Osteoblast (primary cell): ENCODE measurements around the gene RANGAP1. TPM values are rescaled to one million over a fixed set of nuclear protein-coding genes. Genes with fewer than 3 reads are reported as not detected.

Experiments
- DNase-seq: peaks from one replicate; pipeline ENCODE4 v3.0.0; 2011; ENCODE audit warnings: low spot score, mixed read lengths; ENCODE audit not compliant: insufficient read length; ENCODE audit errors: missing footprints
- H2AFZ ChIP-seq: 2 replicates; pipeline ENCODE4 v1.6.0; 2011; ENCODE audit warnings: mild to moderate bottlenecking, low read length
- H3K27ac ChIP-seq: 2 replicates; pipeline ENCODE4 v1.5.1; 2011; ENCODE audit warnings: mild to moderate bottlenecking, low read depth, low read length, moderate library complexity
- H3K27me3 ChIP-seq: 2 replicates; pipeline ENCODE4 v1.6.0; 2012; ENCODE audit warnings: mild to moderate bottlenecking, control low read depth, inconsistent platforms, low read length, moderate library complexity; ENCODE audit not compliant: insufficient read depth
- H3K36me3 ChIP-seq: 2 replicates; pipeline ENCODE4 v1.5.1; 2011; ENCODE audit warnings: mild to moderate bottlenecking, low read length, control low read depth, moderate library complexity; ENCODE audit not compliant: insufficient read depth
- H3K4me1 ChIP-seq: 2 replicates; pipeline ENCODE4 v1.5.1; 2011; ENCODE audit warnings: mild to moderate bottlenecking, low read length, control low read depth, moderate library complexity; ENCODE audit not compliant: insufficient read depth
- H3K4me2 ChIP-seq: 2 replicates; pipeline ENCODE4 v1.6.0; 2011; ENCODE audit warnings: mild to moderate bottlenecking, low read length; ENCODE audit not compliant: insufficient read depth
- H3K4me3 ChIP-seq: fragments of 200-600 bp; sonication (generic); 3 replicates; pipeline ENCODE4 v1.5.1; 2012; ENCODE audit warnings: mild to moderate bottlenecking, low read length, inconsistent platforms; ENCODE audit not compliant: insufficient read depth
- H3K79me2 ChIP-seq: 2 replicates; pipeline ENCODE4 v1.6.0; 2012; ENCODE audit warnings: mild to moderate bottlenecking, low read length, control low read depth, inconsistent platforms; ENCODE audit not compliant: insufficient read depth
- H3K9me3 ChIP-seq: 2 replicates; pipeline ENCODE4 v1.5.1; 2011; ENCODE audit warnings: low read depth, low read length, control low read depth
- H4K20me1 ChIP-seq: 2 replicates; pipeline ENCODE4 v1.6.0; 2012; ENCODE audit warnings: mild to moderate bottlenecking, low read length, control low read depth; ENCODE audit not compliant: insufficient read depth
- total RNA-seq: library from RNA; depleted of rRNA; stranded (reverse); fragments of >200 nt; gene quantifications from 2 replicates; pipeline ENCODE4 v1.2.3, GENCODE V29; 2012
- TF ChIP-seq, protein P1 (sequence below): IDR thresholded peaks from 2 replicates; pipeline ENCODE4 v1.5.1; 2011; ENCODE audit warnings: mild to moderate bottlenecking, low read depth, low read length, moderate library complexity; ENCODE audit errors: extremely low read depth

Gene RANGAP1
- total RNA-seq, 1 donor: 31.8 TPM

DNA sequence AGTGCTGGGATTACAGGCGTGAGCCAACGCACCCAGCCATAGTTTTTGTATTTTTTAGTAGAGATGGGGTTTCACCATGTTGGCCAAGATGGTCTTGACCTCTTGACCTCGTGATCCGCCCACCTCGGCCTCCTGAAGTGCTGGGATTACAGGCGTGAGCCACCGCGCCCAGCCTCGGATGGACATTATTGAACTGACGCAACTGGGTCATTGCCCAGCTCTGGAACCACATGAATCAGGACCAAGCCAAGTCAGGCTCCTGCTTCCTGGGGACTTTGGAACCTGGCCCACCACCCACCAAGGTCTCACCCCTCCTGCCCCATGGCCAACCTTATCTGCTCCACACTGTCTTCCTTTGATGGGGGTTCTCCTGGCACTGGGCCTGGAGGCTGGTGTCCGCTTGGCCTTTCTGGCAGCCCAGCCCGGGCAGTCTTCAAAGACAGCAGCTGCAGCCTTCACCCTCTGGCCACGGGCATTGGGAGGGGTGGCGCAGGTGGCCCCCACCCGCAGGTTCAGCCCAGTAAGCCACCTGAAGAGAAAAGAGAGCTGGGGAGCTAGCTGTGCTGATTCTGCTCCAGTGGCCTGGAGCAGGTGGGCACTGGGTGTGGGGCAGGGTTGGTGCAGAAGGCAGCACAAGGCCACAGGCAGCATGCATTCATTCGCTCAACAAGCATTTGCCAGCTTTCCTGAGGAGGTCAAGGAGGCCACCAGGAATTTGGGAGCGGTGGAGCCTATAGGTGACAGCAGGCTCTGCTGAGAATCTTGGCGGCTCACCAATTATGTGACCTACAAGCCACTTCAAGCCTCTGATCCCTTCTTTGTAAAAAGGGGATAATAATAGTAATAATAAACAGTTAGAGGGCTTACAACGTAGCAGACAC lies 50.9 kb downstream of the RANGAP1 start:
- TF ChIP-seq, protein P1, sequence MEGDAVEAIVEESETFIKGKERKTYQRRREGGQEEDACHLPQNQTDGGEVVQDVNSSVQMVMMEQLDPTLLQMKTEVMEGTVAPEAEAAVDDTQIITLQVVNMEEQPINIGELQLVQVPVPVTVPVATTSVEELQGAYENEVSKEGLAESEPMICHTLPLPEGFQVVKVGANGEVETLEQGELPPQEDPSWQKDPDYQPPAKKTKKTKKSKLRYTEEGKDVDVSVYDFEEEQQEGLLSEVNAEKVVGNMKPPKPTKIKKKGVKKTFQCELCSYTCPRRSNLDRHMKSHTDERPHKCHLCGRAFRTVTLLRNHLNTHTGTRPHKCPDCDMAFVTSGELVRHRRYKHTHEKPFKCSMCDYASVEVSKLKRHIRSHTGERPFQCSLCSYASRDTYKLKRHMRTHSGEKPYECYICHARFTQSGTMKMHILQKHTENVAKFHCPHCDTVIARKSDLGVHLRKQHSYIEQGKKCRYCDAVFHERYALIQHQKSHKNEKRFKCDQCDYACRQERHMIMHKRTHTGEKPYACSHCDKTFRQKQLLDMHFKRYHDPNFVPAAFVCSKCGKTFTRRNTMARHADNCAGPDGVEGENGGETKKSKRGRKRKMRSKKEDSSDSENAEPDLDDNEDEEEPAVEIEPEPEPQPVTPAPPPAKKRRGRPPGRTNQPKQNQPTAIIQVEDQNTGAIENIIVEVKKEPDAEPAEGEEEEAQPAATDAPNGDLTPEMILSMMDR: no peak
- Histone ChIP-seq H2AFZ (no peak overlapping the region), H3K79me2 (no peaks in the 10 kb centered on the region), H3K4me2 (no peak overlapping the region), H3K27me3 (no peaks in the 10 kb centered on the region), H4K20me1 (no peaks in the 10 kb centered on the region), H3K36me3 (peaks cover 3% of the 10 kb centered on the region), H3K27ac (no peak overlapping the region), H3K9me3 (no peaks in the 10 kb centered on the region), H3K4me3 (no peak overlapping the region), H3K4me1 (peaks cover 6% of the 10 kb centered on the region)
- DNase-seq: peak; percentile 71

DNA sequence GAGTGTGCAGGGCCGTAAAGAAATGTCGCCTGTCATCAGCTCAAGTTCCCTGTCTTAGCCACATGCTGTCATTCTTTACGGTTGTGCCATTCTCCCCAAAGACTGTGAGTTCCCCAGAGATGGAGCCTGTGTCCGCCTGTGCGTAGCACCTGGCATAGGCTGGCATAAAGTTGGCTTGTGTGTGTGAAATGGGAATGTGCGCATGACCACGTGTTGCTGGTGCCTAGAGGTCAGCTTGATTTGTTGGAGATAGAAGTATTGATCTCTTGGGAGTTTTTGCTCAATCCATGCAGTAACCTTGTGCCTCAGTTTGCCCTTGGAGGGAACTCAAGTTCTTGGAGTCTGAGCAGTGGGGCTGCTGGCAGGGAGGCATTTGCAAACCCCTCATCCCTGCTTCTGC lies 54.6 kb downstream of the RANGAP1 start:
- TF ChIP-seq, protein P1: no peak
- Histone ChIP-seq H3K4me1 (peaks cover 6% of the 10 kb centered on the region), H3K79me2 (no peaks in the 10 kb centered on the region), H3K9me3 (no peaks in the 10 kb centered on the region), H3K4me3 (no peak overlapping the region), H4K20me1 (no peaks in the 10 kb centered on the region), H3K27ac (no peak overlapping the region), H3K27me3 (no peaks in the 10 kb centered on the region), H3K36me3 (peaks cover 14% of the 10 kb centered on the region), H3K4me2 (no peak overlapping the region), H2AFZ (no peak overlapping the region)
- DNase-seq: peak; percentile 65

DNA sequence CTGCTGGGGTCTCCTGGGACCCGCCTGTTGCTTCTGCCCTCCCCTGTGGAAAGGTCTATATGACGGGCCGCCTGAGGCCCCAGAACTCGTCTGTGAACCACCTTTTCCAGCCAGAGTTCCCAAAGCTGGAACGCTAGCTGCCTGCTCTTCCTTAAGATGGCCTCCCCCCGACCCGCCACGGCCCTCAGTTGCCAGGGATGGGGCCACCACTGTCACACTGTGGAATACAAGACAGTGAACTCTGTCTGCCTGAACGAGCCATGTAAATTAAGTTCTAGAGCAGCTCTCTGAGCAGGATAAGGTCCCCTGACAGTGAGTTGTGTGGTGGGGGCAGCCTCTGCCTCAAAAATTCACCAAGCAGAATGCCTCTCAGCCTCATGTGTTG lies 55.6 kb downstream of the RANGAP1 start:
- Histone ChIP-seq H3K27me3 (no peaks in the 10 kb centered on the region), H3K4me1 (peaks cover 6% of the 10 kb centered on the region), H3K79me2 (no peaks in the 10 kb centered on the region), H3K36me3 (peaks cover 22% of the 10 kb centered on the region), H3K4me3 (no peak overlapping the region), H2AFZ (no peak overlapping the region), H3K9me3 (no peaks in the 10 kb centered on the region), H3K4me2 (no peak overlapping the region), H3K27ac (no peak overlapping the region), H4K20me1 (no peaks in the 10 kb centered on the region)
- TF ChIP-seq, protein P1: no peak
- peak; percentile 23 for DNase-seq

DNA sequence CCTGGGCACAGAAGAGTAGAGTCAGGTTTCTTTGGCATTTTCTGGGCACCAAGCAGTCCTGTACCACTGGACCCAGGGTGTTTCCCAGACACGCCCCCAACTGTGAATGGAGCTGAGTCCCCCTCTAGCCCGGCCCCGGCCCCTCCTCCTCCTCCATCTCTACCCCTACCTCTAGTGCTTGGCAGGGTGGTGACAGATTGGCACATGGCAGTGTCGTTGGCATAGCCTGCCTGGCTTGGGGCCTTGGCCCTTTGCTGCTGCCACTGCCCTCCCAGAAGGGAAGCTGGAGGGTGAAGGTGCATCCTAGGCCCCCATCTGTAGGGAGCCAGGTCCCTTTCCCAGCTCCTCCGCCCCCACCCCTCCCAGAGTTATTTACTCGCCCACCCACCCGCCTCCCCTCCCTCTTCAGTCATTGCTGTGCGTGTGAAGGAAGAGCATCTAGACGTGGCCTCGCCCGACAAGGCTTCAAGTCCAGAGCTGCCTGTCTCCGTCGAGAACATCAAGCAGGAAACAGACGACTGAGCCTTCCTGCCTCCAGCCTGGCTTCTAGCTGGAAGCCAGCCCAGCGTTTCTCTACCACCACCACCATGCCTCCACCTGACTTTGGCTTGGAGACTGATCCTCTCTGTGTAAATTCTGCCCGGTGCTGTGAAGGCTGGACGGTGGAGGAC lies 56.1 kb downstream of the RANGAP1 start:
- no peak overlapping the region for H3K27ac ChIP-seq
- H2AFZ ChIP-seq: no peak overlapping the region
- no peaks in the 10 kb centered on the region for H4K20me1 ChIP-seq
- no peaks in the 10 kb centered on the region for H3K79me2 ChIP-seq
- TF ChIP-seq, protein P1: no peak
- H3K4me1 ChIP-seq: peaks cover 6% of the 10 kb centered on the region
- H3K4me2 ChIP-seq: no peak overlapping the region
- no peaks in the 10 kb centered on the region for H3K27me3 ChIP-seq
- DNase-seq: peak; percentile 53
- H3K36me3 ChIP-seq: peaks cover 25% of the 10 kb centered on the region
- H3K4me3 ChIP-seq: no peak overlapping the region
- no peaks in the 10 kb centered on the region for H3K9me3 ChIP-seq
